Liver (tissue), 9 donors: ENCODE results near the gene ETS1. TPM values are rescaled to one million over a fixed set of nuclear protein-coding genes. Genes with fewer than 3 reads are reported as not detected.

Experiments
- DNase-seq: peaks from one replicate; pipeline ENCODE4 v3.0.0-alpha.2; 2017; ENCODE audit warnings: low spot score
- H3K27ac ChIP-seq, 2 donors: one replicate each; pipeline ENCODE4 v1.7.0; 2013; ENCODE audit warnings: inconsistent platforms in 2 of 2, low read length in 2 of 2, control low read depth in 1 of 2, low read depth in 1 of 2, mild to moderate bottlenecking in 1 of 2
- H3K27me3 ChIP-seq, 4 donors: one replicate each; pipeline versions ENCODE4 v1.6.1 to v1.7.0; 2013; ENCODE audit warnings: low read length in 3 of 4, inconsistent platforms in 1 of 4, mild to moderate bottlenecking in 1 of 4, moderate library complexity in 1 of 4; ENCODE audit not compliant: control insufficient read depth in 4 of 4, insufficient read depth in 4 of 4
- H3K36me3 ChIP-seq, 4 donors: one replicate each; pipeline versions ENCODE4 v1.6.1 to v1.7.0; 2013; ENCODE audit warnings: low read length in 3 of 4, mild to moderate bottlenecking in 3 of 4, low read depth in 1 of 4, moderate library complexity in 1 of 4; ENCODE audit not compliant: control insufficient read depth in 4 of 4, insufficient read depth in 3 of 4
- H3K4me1 ChIP-seq, 4 donors: one replicate each; pipeline versions ENCODE4 v1.6.1 to v1.7.0; 2013; ENCODE audit warnings: low read length in 3 of 4, mild to moderate bottlenecking in 3 of 4, moderate library complexity in 1 of 4; ENCODE audit not compliant: control insufficient read depth in 4 of 4, insufficient read depth in 4 of 4
- H3K4me3 ChIP-seq, 3 donors: one replicate each; pipeline versions ENCODE4 v1.6.1 to v1.7.0; 2013; ENCODE audit warnings: low read length in 3 of 3, control low read depth in 1 of 3, low read depth in 1 of 3, mild to moderate bottlenecking in 1 of 3
- H3K9ac ChIP-seq, 2 donors: one replicate each; pipeline ENCODE4 v1.7.0; 2013; ENCODE audit warnings: low read length in 2 of 2, mild to moderate bottlenecking in 2 of 2, moderate library complexity in 2 of 2, control low read depth in 1 of 2, low read depth in 1 of 2
- H3K9me3 ChIP-seq, 4 donors: one replicate each; pipeline versions ENCODE4 v1.6.1 to v1.7.0; 2013; ENCODE audit warnings: low read length in 3 of 4; ENCODE audit not compliant: control insufficient read depth in 4 of 4
- ATF3 ChIP-seq: IDR thresholded peaks from 2 replicates; pipeline ENCODE4 v1.6.1; 2016; ENCODE audit warnings: antibody characterized with exemption
- EGR1 ChIP-seq, 2 donors: IDR thresholded peaks; 2 replicates each; pipeline ENCODE4 v1.6.1; 2016 to 2018; ENCODE audit warnings: antibody characterized with exemption in 2 of 2, low read depth in 2 of 2
- FOXA1 ChIP-seq: IDR thresholded peaks from 2 replicates; pipeline ENCODE4 v1.6.1; 2016; ENCODE audit warnings: antibody characterized with exemption
- FOXA2 ChIP-seq: IDR thresholded peaks from 2 replicates; pipeline ENCODE4 v1.6.1; 2016; ENCODE audit warnings: antibody characterized with exemption
- HNF4A ChIP-seq, 2 donors: conservative IDR thresholded peaks; 2 replicates each; pipeline ENCODE4 v1.6.1; 2016; ENCODE audit warnings: antibody characterized with exemption in 2 of 2, mild to moderate bottlenecking in 2 of 2
- HNF4G ChIP-seq: IDR thresholded peaks from 2 replicates; pipeline ENCODE4 v1.6.1; 2016; ENCODE audit warnings: antibody characterized with exemption
- JUND ChIP-seq, 2 donors: IDR thresholded peaks; 2 replicates each; pipeline ENCODE4 v1.6.1; 2016; ENCODE audit warnings: antibody characterized with exemption in 2 of 2
- MAX ChIP-seq: IDR thresholded peaks from 2 replicates; pipeline ENCODE4 v1.6.1; 2016; ENCODE audit warnings: antibody characterized with exemption
- NR2F2 ChIP-seq: IDR thresholded peaks from 2 replicates; pipeline ENCODE4 v1.6.1; 2016; ENCODE audit warnings: antibody characterized with exemption
- RAD21 ChIP-seq, 2 donors: IDR thresholded peaks; 2 replicates each; pipeline ENCODE4 v1.6.1; 2016; ENCODE audit warnings: antibody characterized with exemption in 2 of 2, mild to moderate bottlenecking in 2 of 2
- REST ChIP-seq: IDR thresholded peaks from 2 replicates; pipeline ENCODE4 v1.6.1; 2016; ENCODE audit warnings: antibody characterized with exemption, mild to moderate bottlenecking
- RXRA ChIP-seq, 2 donors: IDR thresholded peaks; 2 replicates each; pipeline ENCODE4 v1.6.1; 2017 to 2018; ENCODE audit warnings: antibody characterized with exemption in 2 of 2, mild to moderate bottlenecking in 1 of 2
- SP1 ChIP-seq: IDR thresholded peaks from 2 replicates; pipeline ENCODE4 v1.6.1; 2018; ENCODE audit warnings: antibody characterized with exemption, mild to moderate bottlenecking
- TAF1 ChIP-seq: conservative IDR thresholded peaks from 2 replicates; pipeline ENCODE4 v1.6.1; 2016; ENCODE audit warnings: antibody characterized with exemption, mild to moderate bottlenecking
- YY1 ChIP-seq: IDR thresholded peaks from 2 replicates; pipeline ENCODE4 v1.6.1; 2016; ENCODE audit warnings: antibody characterized with exemption, mild to moderate bottlenecking
- ZBTB33 ChIP-seq: IDR thresholded peaks from 2 replicates; pipeline ENCODE4 v1.6.1; 2016; ENCODE audit warnings: antibody characterized with exemption
- WGBS: extraction: QIAGEN DNeasy Blood & Tissue Kit; methylation state at CpG from one replicate; pipeline ENCODE4 v1.1.7; 2013; 5-methylcytosine and 5-hydroxymethylcytosine counted together
- polyA plus RNA-seq, 2 donors: library from polyadenylated mRNA; stranded (reverse) in 1 of 2; unstranded in 1 of 2; fragments of 200-250 nt in 1 of 2; fragments of >200 nt in 1 of 2; fragmentation: Nextera tagmentation in 1 of 2; extraction: Ambion mirVana in 1 of 2; gene quantifications; one replicate each; pipeline versions ENCODE4 v1.2.1 to v1.2.3, GENCODE V29; 2013 to 2015
- total RNA-seq, 2 donors: library from RNA; depleted of rRNA; stranded (reverse); fragments of >200 nt; gene quantifications; one replicate each; pipeline ENCODE4 v1.2.3, GENCODE V29; 2014
- donor health status: healthy.
- donor health status: healthy.
- donor health status: healthy.
- donor health status: healthy.
- donor health status: healthy.

ETS1 gene
- total and polyA plus RNA-seq, 4 donors, result 4.8 to 30.0 (median 20.3) TPM

GRCh38 chr11:128468111-128468510 lies 119.2 kb downstream of the ETS1 start:
- TF ChIP-seq TAF1, result no peak
- no peak for TF ChIP-seq YY1
- TF ChIP-seq ZBTB33, result no peak
- no peak for TF ChIP-seq FOXA1
- no peak for TF ChIP-seq FOXA2
- no peak for TF ChIP-seq EGR1 (IDR thresholded peaks at IDR 0.05; ENCODE audit: low read depth in 2 of 2)
- no peak for TF ChIP-seq NR2F2
- TF ChIP-seq MAX, result no peak
- TF ChIP-seq HNF4G, result no peak
- no peak for TF ChIP-seq REST
- no peak for TF ChIP-seq RAD21 (IDR thresholded peaks at IDR 0.05)
- no peak for TF ChIP-seq SP1
- no peak for TF ChIP-seq ATF3
- no peak for TF ChIP-seq RXRA (IDR thresholded peaks at IDR 0.05)
- Histone ChIP-seq H3K36me3 (peaks cover 0 to 2% (median 0%) of the 10 kb centered on the region in 4 donors), H3K27me3 (no peaks in the 10 kb centered on the region), H3K4me1 (peaks cover 0 to 2% (median 0%) of the 10 kb centered on the region in 4 donors), H3K9ac (no peak overlapping the region), H3K9me3 (no peaks in the 10 kb centered on the region), H3K4me3 (no peak overlapping the region), H3K27ac (peak overlapping the region; percentile 56 to 68)
- no peak for DNase-seq
- WGBS, result 78% methylated on average over 1 of the region's 1 CpG

GRCh38 chr11:128467610-128468041 lies 119.7 kb downstream of the ETS1 start:
- TF ChIP-seq HNF4A (conservative IDR thresholded peaks at IDR 0.05) (no peak), ZBTB33 (no peak), HNF4G (no peak), EGR1 (IDR thresholded peaks at IDR 0.05; ENCODE audit: low read depth in 2 of 2) (no peak), JUND (IDR thresholded peaks at IDR 0.05) (peak in 1 of 2 donors; percentile 47), ATF3 (no peak)
- no peak overlapping the region for H3K4me3 ChIP-seq
- peaks cover 0 to under 1% (median 0%) of the 10 kb centered on the region in 4 donors for H3K4me1 ChIP-seq
- H3K9me3 ChIP-seq, result no peaks in the 10 kb centered on the region
- 70% methylated on average over 9 of the region's 9 CpGs for WGBS
- no peaks in the 10 kb centered on the region for H3K27me3 ChIP-seq
- H3K27ac ChIP-seq, result peak overlapping the region; percentile 56 to 68
- peaks cover 0 to 2% (median 0%) of the 10 kb centered on the region in 4 donors for H3K36me3 ChIP-seq
- no peak for DNase-seq
- no peak overlapping the region for H3K9ac ChIP-seq
